ENCODE results near the gene PARP12. TPM values are rescaled to one million over a fixed set of nuclear protein-coding genes. Genes with fewer than 3 reads are reported as not detected.

The PARP12 gene
- total and polyA plus RNA-seq, 2 of the 8 experiments (the other 6 are each of a cell fraction or from before 2014, with no cell fraction given) = 9.0 to 21.5 TPM

DNA sequence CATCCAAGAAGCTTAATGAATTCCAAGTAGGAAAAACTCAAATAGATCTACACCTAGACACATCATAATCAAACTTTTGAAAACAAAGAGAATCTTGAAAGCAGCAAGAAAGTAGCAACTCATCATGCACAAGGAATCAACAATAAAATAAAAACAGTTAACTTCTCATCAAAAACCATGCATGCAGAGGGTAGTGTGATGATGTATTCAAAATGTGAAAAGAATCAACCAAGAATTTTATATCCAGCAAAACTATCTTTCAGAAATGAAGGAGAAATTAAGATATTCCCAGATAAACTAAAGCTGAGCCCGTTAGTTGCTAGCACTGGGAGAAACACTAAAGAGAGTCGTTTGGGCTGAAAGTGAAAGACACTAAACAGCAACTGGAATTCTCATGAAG lies 4.3 kb upstream of the PARP12 start (continued):
- TF ChIP-seq EZH2 (IDR thresholded peaks at IDR 0.05; ENCODE audit: low read depth, low read length, severe bottlenecking) = no peak

All from H1 (cell line).